ENCODE measurements around the gene C13orf42.
"Not testable (repeated sequence)": the region's sequence is repeated elsewhere in the genome, so short reads cannot be mapped to it uniquely, and the experiment has no call there.

C13orf42 gene

DNA sequence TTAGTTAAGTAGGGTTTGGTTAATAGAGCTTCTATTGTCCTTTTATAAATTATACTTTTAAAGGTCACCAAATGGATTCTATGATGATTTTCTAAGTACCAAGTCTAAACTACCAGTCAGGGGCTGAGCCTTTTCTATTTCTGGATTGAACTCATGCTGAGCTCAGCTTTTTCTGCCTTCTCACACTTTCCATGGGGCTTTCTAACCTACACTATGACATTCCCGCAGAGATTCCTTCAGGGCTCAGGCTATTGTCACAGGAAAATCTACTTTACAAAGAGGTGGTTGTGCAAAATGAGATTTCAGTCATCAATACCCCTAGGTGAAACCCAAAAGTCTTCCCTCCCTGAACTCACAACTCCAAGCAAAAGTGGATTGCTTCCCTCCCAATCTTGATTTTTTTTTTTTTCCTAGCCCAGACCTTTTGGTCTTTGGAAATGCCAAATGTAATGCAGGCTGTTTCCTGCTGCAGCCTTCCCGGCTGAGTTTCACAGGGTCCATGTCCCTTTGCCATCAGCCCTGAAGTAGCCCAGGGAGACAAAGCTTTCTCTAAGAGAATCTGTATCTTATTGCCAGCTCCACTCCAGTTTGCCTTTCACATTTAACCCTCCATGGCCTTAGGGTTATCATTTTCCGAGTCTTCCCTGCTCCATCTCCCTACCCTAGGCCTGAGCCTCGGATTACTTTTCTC is 13.6 kb downstream of the C13orf42 start:
- ChIA-PET POLR2A (ENCODE audit: low non-redundant PET) (no interaction called here), CTCF (interaction anchor here (0.6 kb wide), 1 partner anchor 660 kb away, joined by 3 read pairs; no protein-coding TSS in a partner anchor)
- TF ChIP-seq, protein P1, sequence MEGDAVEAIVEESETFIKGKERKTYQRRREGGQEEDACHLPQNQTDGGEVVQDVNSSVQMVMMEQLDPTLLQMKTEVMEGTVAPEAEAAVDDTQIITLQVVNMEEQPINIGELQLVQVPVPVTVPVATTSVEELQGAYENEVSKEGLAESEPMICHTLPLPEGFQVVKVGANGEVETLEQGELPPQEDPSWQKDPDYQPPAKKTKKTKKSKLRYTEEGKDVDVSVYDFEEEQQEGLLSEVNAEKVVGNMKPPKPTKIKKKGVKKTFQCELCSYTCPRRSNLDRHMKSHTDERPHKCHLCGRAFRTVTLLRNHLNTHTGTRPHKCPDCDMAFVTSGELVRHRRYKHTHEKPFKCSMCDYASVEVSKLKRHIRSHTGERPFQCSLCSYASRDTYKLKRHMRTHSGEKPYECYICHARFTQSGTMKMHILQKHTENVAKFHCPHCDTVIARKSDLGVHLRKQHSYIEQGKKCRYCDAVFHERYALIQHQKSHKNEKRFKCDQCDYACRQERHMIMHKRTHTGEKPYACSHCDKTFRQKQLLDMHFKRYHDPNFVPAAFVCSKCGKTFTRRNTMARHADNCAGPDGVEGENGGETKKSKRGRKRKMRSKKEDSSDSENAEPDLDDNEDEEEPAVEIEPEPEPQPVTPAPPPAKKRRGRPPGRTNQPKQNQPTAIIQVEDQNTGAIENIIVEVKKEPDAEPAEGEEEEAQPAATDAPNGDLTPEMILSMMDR (conservative IDR thresholded peaks at IDR 0.05; ENCODE audit: low read depth): no peak
- DNase-seq (ENCODE audit: low spot score): no peak
- no peak overlapping the region for H3K27ac ChIP-seq

GRCh38 chr13:51096131-51096530 is 14.9 kb downstream of the C13orf42 start:
- ChIA-PET POLR2A (ENCODE audit: low non-redundant PET) (no interaction called here), CTCF (no interaction called here)

GRCh38 chr13:51093574-51093973 is 17.5 kb downstream of the C13orf42 start:
- TF ChIP-seq, protein P1 (conservative IDR thresholded peaks at IDR 0.05; ENCODE audit: low read depth): no peak
- no peak for DNase-seq (ENCODE audit: low spot score)

More at GRCh38 chr13:51096131-51096530, 14.9 kb downstream of the C13orf42 start:
- no peak for DNase-seq (ENCODE audit: low spot score)
- no peak overlapping the region for H3K27ac ChIP-seq
- TF ChIP-seq, protein P1 (conservative IDR thresholded peaks at IDR 0.05; ENCODE audit: low read depth): no peak

GRCh38 chr13:51091839-51092238 is 19.2 kb downstream of the C13orf42 start:
- TF ChIP-seq, protein P1 (conservative IDR thresholded peaks at IDR 0.05; ENCODE audit: low read depth): no peak
- no peak for DNase-seq (ENCODE audit: low spot score)
- ChIA-PET CTCF (no interaction called here), POLR2A (ENCODE audit: low non-redundant PET) (no interaction called here)
- no peak overlapping the region for H3K27ac ChIP-seq

More at GRCh38 chr13:51093574-51093973, 17.5 kb downstream of the C13orf42 start:
- ChIA-PET POLR2A (ENCODE audit: low non-redundant PET) (no interaction called here), CTCF (no interaction called here)
- no peak overlapping the region for H3K27ac ChIP-seq

DNA sequence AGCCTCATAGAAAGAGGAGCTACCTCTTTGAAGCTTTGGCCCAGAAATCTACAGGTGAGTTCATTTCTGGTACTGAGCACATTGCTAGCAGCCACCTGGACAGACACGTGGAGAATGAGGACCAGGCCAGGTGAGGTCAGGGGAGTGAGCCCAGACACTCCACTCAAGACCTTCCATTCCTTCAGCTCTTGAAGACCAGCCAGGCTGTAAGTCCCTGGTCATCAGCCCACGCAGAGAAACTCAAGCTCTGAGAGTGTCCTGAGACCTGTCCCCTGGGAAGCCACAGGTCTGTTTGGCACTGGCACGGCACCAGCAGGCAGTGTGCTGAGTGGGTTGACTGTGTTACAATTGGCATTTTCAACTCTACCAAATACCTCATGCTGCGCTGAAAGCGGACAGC is 27.4 kb downstream of the C13orf42 start:
- no peak overlapping the region for H3K27ac ChIP-seq
- TF ChIP-seq, protein P1 (conservative IDR thresholded peaks at IDR 0.05; ENCODE audit: low read depth): no peak
- ChIA-PET POLR2A (ENCODE audit: low non-redundant PET) (no interaction called here), CTCF (no interaction called here)
- DNase-seq (ENCODE audit: low spot score): no peak

- H3K27ac ChIP-seq; DNase-seq (ENCODE audit: low spot score); POLR2A ChIA-PET (ENCODE audit: low non-redundant PET); CTCF ChIA-PET: not testable (repeated sequence)
Measured at GRCh38 chr13:51080478-51081065, 30.5 kb downstream of the C13orf42 start.

DNA sequence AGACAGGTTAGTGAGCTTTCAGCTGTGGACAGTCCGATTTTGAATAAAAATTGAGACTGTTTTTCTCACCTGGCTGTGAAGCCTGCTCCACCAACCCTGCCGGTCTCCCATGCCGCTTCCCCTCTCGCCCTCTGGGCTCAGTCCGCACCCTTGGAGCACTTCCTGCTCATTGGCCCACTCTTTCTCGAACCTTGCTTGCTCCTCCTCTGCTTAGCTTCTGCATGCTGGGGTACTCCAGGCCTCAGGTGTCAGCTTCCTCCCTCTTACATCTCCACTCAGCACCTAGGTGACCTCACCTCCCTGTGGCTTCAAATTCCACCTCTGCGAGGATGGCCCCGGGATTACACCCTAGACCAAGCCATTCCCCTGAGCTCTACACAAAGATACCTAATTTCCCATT is 39.6 kb downstream of the C13orf42 start:
- TF ChIP-seq, protein P1 (conservative IDR thresholded peaks at IDR 0.05; ENCODE audit: low read depth): no peak
- H3K27ac ChIP-seq: no peak overlapping the region
- ChIA-PET POLR2A (ENCODE audit: low non-redundant PET) (no interaction called here), CTCF (interaction anchor here (0.6 kb wide), 1 partner anchor 1095 kb away, joined by 4 read pairs; no protein-coding TSS in a partner anchor)
- DNase-seq (ENCODE audit: low spot score): no peak
